Measurements from ENCODE around the gene PIP5K1C.
"Not testable (repeated sequence)": the region's sequence is repeated elsewhere in the genome, so short reads cannot be mapped to it uniquely, and the experiment has no call there.

PIP5K1C gene

GRCh38 chr19:3603121-3603811, 97.0 kb downstream of the PIP5K1C start:
- in situ Hi-C loops (cut with MboI; ENCODE audit: low sequenced_read_pairs) = no loop called here

- in situ Hi-C loops (cut with MboI; ENCODE audit: low sequenced_read_pairs) = no loop called here
Observed at GRCh38 chr19:3601021-3601420, 99.2 kb downstream of the PIP5K1C start.

GRCh38 chr19:3599776-3600187, 100.5 kb downstream of the PIP5K1C start:
- in situ Hi-C loops (cut with MboI; ENCODE audit: low sequenced_read_pairs) = no loop called here

- in situ Hi-C loops (cut with MboI; ENCODE audit: low sequenced_read_pairs) = no loop called here
Observed at GRCh38 chr19:3595521-3596061, 104.7 kb downstream of the PIP5K1C start.

- in situ Hi-C loops (cut with MboI; ENCODE audit: low sequenced_read_pairs) = no loop called here
Observed at GRCh38 chr19:3593156-3593555, 107.1 kb downstream of the PIP5K1C start.

- in situ Hi-C loops (cut with MboI; ENCODE audit: low sequenced_read_pairs) = no loop called here
Observed at GRCh38 chr19:3591876-3592613, 108.2 kb downstream of the PIP5K1C start.

GRCh38 chr19:3590991-3591659, 109.1 kb downstream of the PIP5K1C start:
- in situ Hi-C loops (cut with MboI; ENCODE audit: low sequenced_read_pairs) = no loop called here

GRCh38 chr19:3589949-3590348, 110.3 kb downstream of the PIP5K1C start:
- in situ Hi-C loops (cut with MboI; ENCODE audit: low sequenced_read_pairs) = no loop called here

GRCh38 chr19:3589439-3589838, 110.8 kb downstream of the PIP5K1C start:
- in situ Hi-C loops (cut with MboI; ENCODE audit: low sequenced_read_pairs) = no loop called here

- in situ Hi-C loops (cut with MboI; ENCODE audit: low sequenced_read_pairs) = no loop called here
Observed at GRCh38 chr19:3586707-3587346, 113.4 kb downstream of the PIP5K1C start.

GRCh38 chr19:3586127-3586626, 114.1 kb downstream of the PIP5K1C start:
- in situ Hi-C loops (cut with MboI; ENCODE audit: low sequenced_read_pairs) = no loop called here

- in situ Hi-C loops (cut with MboI; ENCODE audit: low sequenced_read_pairs) = no loop called here
Observed at GRCh38 chr19:3585301-3586126, 114.8 kb downstream of the PIP5K1C start, which contains the start of gene GIPC3. Gene GIPC3, plus strand, starts transcription at chr19:3585478. Its CDS starts 120 bp downstream, at chr19:3585598.

- in situ Hi-C loops (cut with MboI; ENCODE audit: low sequenced_read_pairs) = not testable (repeated sequence)
Observed at GRCh38 chr19:3584036-3584802, 116.0 kb downstream of the PIP5K1C start.

- in situ Hi-C loops (cut with MboI; ENCODE audit: low sequenced_read_pairs) = not testable (repeated sequence)
Observed at GRCh38 chr19:3581792-3582191, 118.5 kb downstream of the PIP5K1C start.

Measured in HL-60/S4 (cell line).